Measurements from ENCODE around the gene NAA80. TPM values are rescaled to one million over a fixed set of nuclear protein-coding genes. Genes with fewer than 3 reads are reported as not detected.

Gene NAA80
- total and polyA plus RNA-seq, 2 of the 13 experiments (the other 11 are each of a cell fraction or from before 2014, with no cell fraction given) = 3.4 to 8.7 TPM

GRCh38 chr3:50337175-50337861, 38.1 kb upstream of the NAA80 start (continued):
- TF ChIP-seq ETS1 (CRISPR knock-in tag; IDR thresholded peaks at IDR 0.05) = 0 out of 2 replicates have a peak, but pooled peaks have one; percentile 38
- TF ChIP-seq ZBTB20 (CRISPR knock-in tag; IDR thresholded peaks at IDR 0.05; ENCODE audit: borderline replicate concordance, low read depth) = peak; percentile 20; the same call in 1 of the 2 replicates
- TF ChIP-seq ZNF704 (CRISPR knock-in tag; IDR thresholded peaks at IDR 0.05; ENCODE audit: borderline replicate concordance) = peak; percentile 71; the same call in 1 of the 2 replicates
- 0 out of 2 replicates have a peak, but pooled peaks have one; percentile 22 for TF ChIP-seq FOXM1 (CRISPR knock-in tag; IDR thresholded peaks at IDR 0.05)
- TF ChIP-seq RERE (CRISPR knock-in tag; IDR thresholded peaks at IDR 0.05; ENCODE audit: low read depth) = no peak
- no peak for TF ChIP-seq NFIC (IDR thresholded peaks at IDR 0.05; ENCODE audit: low read length)
- TF ChIP-seq, protein P1, sequence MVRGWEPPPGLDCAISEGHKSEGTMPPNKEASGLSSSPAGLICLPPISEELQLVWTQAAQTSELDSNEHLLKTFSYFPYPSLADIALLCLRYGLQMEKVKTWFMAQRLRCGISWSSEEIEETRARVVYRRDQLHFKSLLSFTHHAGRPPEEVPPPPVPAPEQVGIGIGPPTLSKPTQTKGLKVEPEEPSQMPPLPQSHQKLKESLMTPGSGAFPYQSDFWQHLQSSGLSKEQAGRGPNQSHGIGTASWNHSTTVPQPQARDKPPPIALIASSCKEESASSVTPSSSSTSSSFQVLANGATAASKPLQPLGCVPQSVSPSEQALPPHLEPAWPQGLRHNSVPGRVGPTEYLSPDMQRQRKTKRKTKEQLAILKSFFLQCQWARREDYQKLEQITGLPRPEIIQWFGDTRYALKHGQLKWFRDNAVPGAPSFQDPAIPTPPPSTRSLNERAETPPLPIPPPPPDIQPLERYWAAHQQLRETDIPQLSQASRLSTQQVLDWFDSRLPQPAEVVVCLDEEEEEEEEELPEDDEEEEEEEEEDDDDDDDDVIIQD (CRISPR knock-in tag; IDR thresholded peaks at IDR 0.05; ENCODE audit: low read depth) = peak; percentile 43; the same call in 1 of the 2 replicates
- peak; percentile 93 for TF ChIP-seq MXD4 (CRISPR knock-in tag; IDR thresholded peaks at IDR 0.05)
- peak; percentile 9; the same call in 1 of the 2 replicates for TF ChIP-seq FOXJ3 (CRISPR knock-in tag; IDR thresholded peaks at IDR 0.05; ENCODE audit: borderline replicate concordance)
- TF ChIP-seq ZNF546 (CRISPR knock-in tag; conservative IDR thresholded peaks at IDR 0.05) = peak; percentile 99
- peak; percentile 14; the same call in 1 of the 2 replicates for TF ChIP-seq ZBED4 (CRISPR knock-in tag; IDR thresholded peaks at IDR 0.05; ENCODE audit: borderline replicate concordance)
- TF ChIP-seq ZNF180 (CRISPR knock-in tag; IDR thresholded peaks at IDR 0.05; ENCODE audit: borderline replicate concordance, low read depth) = no peak
- TF ChIP-seq ZNF569 (CRISPR knock-in tag; IDR thresholded peaks at IDR 0.05; ENCODE audit: borderline replicate concordance) = peak; percentile 81; the same call in 1 of the 2 replicates
- TF ChIP-seq MYNN (CRISPR knock-in tag; IDR thresholded peaks at IDR 0.05; ENCODE audit: low read depth) = 0 out of 2 replicates have a peak, but pooled peaks have one; percentile 17
